HepG2 (cell line): Measurements from ENCODE around the gene GDPD5. TPM values are rescaled to one million over a fixed set of nuclear protein-coding genes. Genes with fewer than 3 reads are reported as not detected.

ENCODE experiments used
- AKAP8 ChIP-seq: sonication (generic); formaldehyde crosslinking; IDR thresholded peaks from 2 replicates; pipeline ENCODE4 v1.5.1; 2020; ENCODE audit warnings: mild to moderate bottlenecking, missing genetic modification reagents
- ATM ChIP-seq: fragments of 450-650 bp; IDR thresholded peaks from 2 replicates; pipeline ENCODE4 v1.7.1; 2017; ENCODE audit warnings: mild to moderate bottlenecking, borderline replicate concordance
- FOXA1 ChIP-seq, 2 experiments: fragments of 450-650 bp in 1 of 2; sonication (generic) in 1 of 2; formaldehyde crosslinking in 1 of 2; IDR thresholded peaks; 2 replicates each; pipeline versions ENCODE4 v1.4.0 to v1.6.1; 2016 to 2020; ENCODE audit warnings: missing genetic modification reagents in 1 of 2
- FOXA3 ChIP-seq: IDR thresholded peaks from 2 replicates; pipeline ENCODE4 v1.6.1; 2016; ENCODE audit warnings: missing genetic modification reagents, missing compliant biosample characterization
- GATAD1 ChIP-seq: IDR thresholded peaks from 2 replicates; pipeline ENCODE4 v1.6.1; 2016; ENCODE audit warnings: missing genetic modification reagents, missing compliant biosample characterization
- JUN ChIP-seq: sonication (generic); formaldehyde crosslinking; IDR thresholded peaks from 2 replicates; pipeline ENCODE4 v1.4.0; 2020; ENCODE audit warnings: mild to moderate bottlenecking, missing genetic modification reagents
- KLF13 ChIP-seq: sonication (generic); formaldehyde crosslinking; IDR thresholded peaks from 2 replicates; pipeline ENCODE4 v1.4.0; 2020; ENCODE audit warnings: mild to moderate bottlenecking, missing genetic modification reagents
- NFIB ChIP-seq: sonication (generic); formaldehyde crosslinking; IDR thresholded peaks from 2 replicates; pipeline ENCODE4 v1.9.0; 2021; ENCODE audit warnings: missing genetic modification reagents, mild to moderate bottlenecking, borderline replicate concordance
- PHF20 ChIP-seq: sonication (generic); formaldehyde crosslinking; IDR thresholded peaks from 2 replicates; pipeline ENCODE4 v1.5.0; 2020; ENCODE audit warnings: mild to moderate bottlenecking, missing genetic modification reagents
- POLR2G ChIP-seq: fragments of 200-400 bp; formaldehyde crosslinking; IDR thresholded peaks from 2 replicates; pipeline ENCODE4 v1.6.1; 2018; ENCODE audit warnings: mild to moderate bottlenecking, low read depth, low read length, moderate library complexity
- RAD21 ChIP-seq: fragments of 450-650 bp; formaldehyde crosslinking; IDR thresholded peaks from 2 replicates; pipeline ENCODE4 v1.5.0; 2020; ENCODE audit warnings: mild to moderate bottlenecking
- SNAI1 ChIP-seq: sonication (generic); formaldehyde crosslinking; IDR thresholded peaks from 2 replicates; pipeline ENCODE4 v1.5.0; 2020; ENCODE audit warnings: mild to moderate bottlenecking, missing genetic modification reagents, borderline replicate concordance
- ZBTB20 ChIP-seq: sonication (generic); formaldehyde crosslinking; IDR thresholded peaks from 2 replicates; pipeline ENCODE4 v1.8.1; 2023; ENCODE audit warnings: missing genetic modification reagents, low read depth, mild to moderate bottlenecking, borderline replicate concordance
- ZNF430 ChIP-seq: sonication (generic); formaldehyde crosslinking; IDR thresholded peaks from 2 replicates; pipeline ENCODE4 v1.9.0; 2021; ENCODE audit warnings: mild to moderate bottlenecking, missing genetic modification reagents
- ZNF550 ChIP-seq: sonication (generic); formaldehyde crosslinking; IDR thresholded peaks from 2 replicates; pipeline ENCODE4 v1.4.0; 2020; ENCODE audit warnings: mild to moderate bottlenecking, missing genetic modification reagents, borderline replicate concordance
- polyA plus RNA-seq, 8 experiments: library from polyadenylated mRNA; depleted of rRNA in 3 of 8; stranded (reverse) in 7 of 8; unstranded in 1 of 8; fragments of >200 nt; fragmentation: Illumina TruSeq in 4 of 8; extraction: Trizol in 4 of 8; gene quantifications; 2 replicates each; pipeline versions ENCODE4 v1.2.1 to v1.2.3, GENCODE V29; 2011 to 2016; ENCODE audit warnings: low read depth in 4 of 8, missing spikeins in 1 of 8, mixed read lengths in 1 of 8; ENCODE audit not compliant: insufficient read depth in 1 of 8
- total RNA-seq, 5 experiments: library from RNA; depleted of rRNA; stranded (reverse); fragments of >200 nt; fragmentation: Illumina TruSeq; extraction: Trizol; gene quantifications; 2 replicates each; pipeline ENCODE4 v1.2.3, GENCODE V29; 2016; ENCODE audit warnings: low read depth in 1 of 5
- TF ChIP-seq, protein P1 (sequence below): sonication (generic); formaldehyde crosslinking; IDR thresholded peaks from 2 replicates; pipeline ENCODE4 v1.9.0; 2021; ENCODE audit warnings: mild to moderate bottlenecking, missing genetic modification reagents
- TF ChIP-seq, protein P2 (sequence below): IDR thresholded peaks from 2 replicates; pipeline ENCODE4 v1.4.0; 2020; ENCODE audit warnings: mild to moderate bottlenecking, missing genetic modification reagents

Gene GDPD5
- total and polyA plus RNA-seq, 2 of the 13 experiments (the other 11 are each of a cell fraction or from before 2014, with no cell fraction given) = 55.0 to 67.5 TPM

DNA sequence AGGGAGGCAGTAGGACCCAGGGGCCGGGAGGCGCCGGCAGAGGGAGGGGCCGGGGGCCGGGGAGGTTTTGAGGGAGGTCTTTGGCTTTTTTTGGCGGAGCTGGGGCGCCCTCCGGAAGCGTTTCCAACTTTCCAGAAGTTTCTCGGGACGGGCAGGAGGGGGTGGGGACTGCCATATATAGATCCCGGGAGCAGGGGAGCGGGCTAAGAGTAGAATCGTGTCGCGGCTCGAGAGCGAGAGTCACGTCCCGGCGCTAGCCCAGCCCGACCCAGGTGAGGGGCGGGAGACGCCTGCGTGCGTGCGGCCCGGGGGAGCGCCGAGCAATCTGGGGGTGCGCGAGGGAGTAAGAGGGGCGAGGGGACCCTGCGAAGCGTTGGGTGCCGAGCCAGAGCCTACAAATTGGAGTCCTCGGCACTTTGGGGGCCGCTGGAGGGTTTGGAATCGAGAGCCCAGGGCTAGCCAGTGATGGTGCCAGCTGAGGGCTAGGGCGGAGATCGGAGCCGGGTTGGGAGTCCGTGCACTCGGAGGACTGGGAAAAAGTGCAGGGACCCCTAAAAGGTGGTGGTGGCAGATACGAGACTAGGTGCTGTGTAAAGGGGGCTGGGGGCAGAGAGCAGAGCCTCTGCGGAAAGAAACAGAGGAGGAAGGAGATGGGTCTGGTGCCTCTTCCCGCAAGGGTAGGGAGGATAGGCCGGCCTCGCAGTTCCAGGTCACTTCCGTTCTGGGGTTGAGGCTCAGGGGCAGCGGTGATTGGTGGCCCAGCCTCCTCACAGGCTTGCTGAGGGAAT, 36.5 kb upstream of the GDPD5 start, which contains the start of gene SERPINH1 (continued):
- TF ChIP-seq, protein P1, sequence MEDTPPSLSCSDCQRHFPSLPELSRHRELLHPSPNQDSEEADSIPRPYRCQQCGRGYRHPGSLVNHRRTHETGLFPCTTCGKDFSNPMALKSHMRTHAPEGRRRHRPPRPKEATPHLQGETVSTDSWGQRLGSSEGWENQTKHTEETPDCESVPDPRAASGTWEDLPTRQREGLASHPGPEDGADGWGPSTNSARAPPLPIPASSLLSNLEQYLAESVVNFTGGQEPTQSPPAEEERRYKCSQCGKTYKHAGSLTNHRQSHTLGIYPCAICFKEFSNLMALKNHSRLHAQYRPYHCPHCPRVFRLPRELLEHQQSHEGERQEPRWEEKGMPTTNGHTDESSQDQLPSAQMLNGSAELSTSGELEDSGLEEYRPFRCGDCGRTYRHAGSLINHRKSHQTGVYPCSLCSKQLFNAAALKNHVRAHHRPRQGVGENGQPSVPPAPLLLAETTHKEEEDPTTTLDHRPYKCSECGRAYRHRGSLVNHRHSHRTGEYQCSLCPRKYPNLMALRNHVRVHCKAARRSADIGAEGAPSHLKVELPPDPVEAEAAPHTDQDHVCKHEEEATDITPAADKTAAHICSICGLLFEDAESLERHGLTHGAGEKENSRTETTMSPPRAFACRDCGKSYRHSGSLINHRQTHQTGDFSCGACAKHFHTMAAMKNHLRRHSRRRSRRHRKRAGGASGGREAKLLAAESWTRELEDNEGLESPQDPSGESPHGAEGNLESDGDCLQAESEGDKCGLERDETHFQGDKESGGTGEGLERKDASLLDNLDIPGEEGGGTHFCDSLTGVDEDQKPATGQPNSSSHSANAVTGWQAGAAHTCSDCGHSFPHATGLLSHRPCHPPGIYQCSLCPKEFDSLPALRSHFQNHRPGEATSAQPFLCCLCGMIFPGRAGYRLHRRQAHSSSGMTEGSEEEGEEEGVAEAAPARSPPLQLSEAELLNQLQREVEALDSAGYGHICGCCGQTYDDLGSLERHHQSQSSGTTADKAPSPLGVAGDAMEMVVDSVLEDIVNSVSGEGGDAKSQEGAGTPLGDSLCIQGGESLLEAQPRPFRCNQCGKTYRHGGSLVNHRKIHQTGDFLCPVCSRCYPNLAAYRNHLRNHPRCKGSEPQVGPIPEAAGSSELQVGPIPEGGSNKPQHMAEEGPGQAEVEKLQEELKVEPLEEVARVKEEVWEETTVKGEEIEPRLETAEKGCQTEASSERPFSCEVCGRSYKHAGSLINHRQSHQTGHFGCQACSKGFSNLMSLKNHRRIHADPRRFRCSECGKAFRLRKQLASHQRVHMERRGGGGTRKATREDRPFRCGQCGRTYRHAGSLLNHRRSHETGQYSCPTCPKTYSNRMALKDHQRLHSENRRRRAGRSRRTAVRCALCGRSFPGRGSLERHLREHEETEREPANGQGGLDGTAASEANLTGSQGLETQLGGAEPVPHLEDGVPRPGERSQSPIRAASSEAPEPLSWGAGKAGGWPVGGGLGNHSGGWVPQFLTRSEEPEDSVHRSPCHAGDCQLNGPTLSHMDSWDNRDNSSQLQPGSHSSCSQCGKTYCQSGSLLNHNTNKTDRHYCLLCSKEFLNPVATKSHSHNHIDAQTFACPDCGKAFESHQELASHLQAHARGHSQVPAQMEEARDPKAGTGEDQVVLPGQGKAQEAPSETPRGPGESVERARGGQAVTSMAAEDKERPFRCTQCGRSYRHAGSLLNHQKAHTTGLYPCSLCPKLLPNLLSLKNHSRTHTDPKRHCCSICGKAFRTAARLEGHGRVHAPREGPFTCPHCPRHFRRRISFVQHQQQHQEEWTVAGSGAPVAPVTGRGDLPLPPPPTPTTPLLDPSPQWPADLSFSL (CRISPR knock-in tag) = no peak
- TF ChIP-seq GATAD1 (CRISPR knock-in tag) (peak; percentile 81), AKAP8 (CRISPR knock-in tag) (no peak), ZBTB20 (CRISPR knock-in tag) (peak; percentile 57; the same call in 1 of the 2 replicates), ZNF550 (CRISPR knock-in tag) (0 out of 2 replicates have a peak, but pooled peaks have one; percentile 17), JUN (CRISPR knock-in tag) (no peak), POLR2G (peak; percentile 93), FOXA3 (no peak; the same call in 1 of the 2 replicates), PHF20 (CRISPR knock-in tag) (peak; percentile 79), NFIB (CRISPR knock-in tag) (no peak), SNAI1 (CRISPR knock-in tag) (peak; percentile 47; the same call in 1 of the 2 replicates), RAD21 (CRISPR knock-in tag) (no peak), ZNF430 (CRISPR knock-in tag) (peak; percentile 84; the same call in 1 of the 2 replicates), ATM (no peak), KLF13 (peak; percentile 66; the same call in 1 of the 2 replicates), FOXA1 (IDR thresholded peaks at IDR 0.05) (no peak), FOXA1 (CRISPR knock-in tag; IDR thresholded peaks at IDR 0.05) (no peak)
- TF ChIP-seq, protein P2, sequence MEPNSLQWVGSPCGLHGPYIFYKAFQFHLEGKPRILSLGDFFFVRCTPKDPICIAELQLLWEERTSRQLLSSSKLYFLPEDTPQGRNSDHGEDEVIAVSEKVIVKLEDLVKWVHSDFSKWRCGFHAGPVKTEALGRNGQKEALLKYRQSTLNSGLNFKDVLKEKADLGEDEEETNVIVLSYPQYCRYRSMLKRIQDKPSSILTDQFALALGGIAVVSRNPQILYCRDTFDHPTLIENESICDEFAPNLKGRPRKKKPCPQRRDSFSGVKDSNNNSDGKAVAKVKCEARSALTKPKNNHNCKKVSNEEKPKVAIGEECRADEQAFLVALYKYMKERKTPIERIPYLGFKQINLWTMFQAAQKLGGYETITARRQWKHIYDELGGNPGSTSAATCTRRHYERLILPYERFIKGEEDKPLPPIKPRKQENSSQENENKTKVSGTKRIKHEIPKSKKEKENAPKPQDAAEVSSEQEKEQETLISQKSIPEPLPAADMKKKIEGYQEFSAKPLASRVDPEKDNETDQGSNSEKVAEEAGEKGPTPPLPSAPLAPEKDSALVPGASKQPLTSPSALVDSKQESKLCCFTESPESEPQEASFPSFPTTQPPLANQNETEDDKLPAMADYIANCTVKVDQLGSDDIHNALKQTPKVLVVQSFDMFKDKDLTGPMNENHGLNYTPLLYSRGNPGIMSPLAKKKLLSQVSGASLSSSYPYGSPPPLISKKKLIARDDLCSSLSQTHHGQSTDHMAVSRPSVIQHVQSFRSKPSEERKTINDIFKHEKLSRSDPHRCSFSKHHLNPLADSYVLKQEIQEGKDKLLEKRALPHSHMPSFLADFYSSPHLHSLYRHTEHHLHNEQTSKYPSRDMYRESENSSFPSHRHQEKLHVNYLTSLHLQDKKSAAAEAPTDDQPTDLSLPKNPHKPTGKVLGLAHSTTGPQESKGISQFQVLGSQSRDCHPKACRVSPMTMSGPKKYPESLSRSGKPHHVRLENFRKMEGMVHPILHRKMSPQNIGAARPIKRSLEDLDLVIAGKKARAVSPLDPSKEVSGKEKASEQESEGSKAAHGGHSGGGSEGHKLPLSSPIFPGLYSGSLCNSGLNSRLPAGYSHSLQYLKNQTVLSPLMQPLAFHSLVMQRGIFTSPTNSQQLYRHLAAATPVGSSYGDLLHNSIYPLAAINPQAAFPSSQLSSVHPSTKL (CRISPR knock-in tag) = 0 out of 2 replicates have a peak, but pooled peaks have one; percentile 22
